GM18520 (cell line): ENCODE measurements around the gene HCN4.
"Not testable (repeated sequence)": the region's sequence is repeated elsewhere in the genome, so short reads cannot be mapped to it uniquely, and the experiment has no call there.

ENCODE experiments used
- ATAC-seq: cut with Tn5 transposase; IDR thresholded peaks from one replicate; pipeline ENCODE4 v1.9.1; 2021; ENCODE audit not compliant: unreplicated experiment

HCN4 gene

GRCh38 chr15:73300286-73300685 is 68.5 kb downstream of the HCN4 start:
- not testable (repeated sequence) for ATAC-seq

- ATAC-seq = no peak
These were observed 70.1 kb downstream of the HCN4 start for GRCh38 chr15:73298522-73299245.

DNA sequence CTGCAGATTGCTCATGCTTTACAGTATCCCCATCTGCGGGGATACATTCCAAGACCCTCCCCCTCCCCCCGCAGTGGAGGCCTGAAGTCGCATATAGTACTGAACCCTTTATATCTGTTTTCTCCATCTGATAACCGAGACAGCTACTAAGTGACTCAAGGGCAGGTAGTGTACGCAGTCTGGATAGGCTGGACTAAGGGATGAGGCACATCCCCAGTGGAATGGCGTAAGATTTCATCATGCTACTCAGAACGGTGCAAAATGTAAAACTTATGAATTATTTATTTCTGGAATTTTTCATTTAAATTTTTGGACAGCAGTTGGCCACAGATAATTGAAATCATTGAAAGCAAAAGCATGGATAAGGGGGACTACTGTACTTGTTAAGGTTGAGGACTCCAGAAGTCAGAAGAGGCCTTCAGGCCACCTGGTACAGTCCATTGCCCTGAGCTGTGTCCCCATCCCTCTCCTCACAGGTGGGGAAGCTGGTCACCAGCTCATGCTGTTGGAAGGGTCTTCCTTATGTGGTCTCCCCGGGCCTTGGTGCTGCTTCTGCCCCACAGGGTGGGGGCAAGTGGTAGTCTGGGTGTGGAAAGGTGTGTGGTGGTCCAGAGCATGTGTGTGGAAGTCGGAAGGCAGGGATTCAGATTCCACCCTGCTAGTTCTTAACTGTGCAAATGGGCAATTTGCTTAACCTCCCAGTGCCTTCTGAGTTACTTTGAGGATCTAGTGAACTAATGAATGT is 72.0 kb downstream of the HCN4 start:
- ATAC-seq = no peak

- no peak for ATAC-seq
These were observed 73.0 kb downstream of the HCN4 start for GRCh38 chr15:73295630-73296286.

GRCh38 chr15:73293773-73294172 is 75.0 kb downstream of the HCN4 start:
- no peak for ATAC-seq

DNA sequence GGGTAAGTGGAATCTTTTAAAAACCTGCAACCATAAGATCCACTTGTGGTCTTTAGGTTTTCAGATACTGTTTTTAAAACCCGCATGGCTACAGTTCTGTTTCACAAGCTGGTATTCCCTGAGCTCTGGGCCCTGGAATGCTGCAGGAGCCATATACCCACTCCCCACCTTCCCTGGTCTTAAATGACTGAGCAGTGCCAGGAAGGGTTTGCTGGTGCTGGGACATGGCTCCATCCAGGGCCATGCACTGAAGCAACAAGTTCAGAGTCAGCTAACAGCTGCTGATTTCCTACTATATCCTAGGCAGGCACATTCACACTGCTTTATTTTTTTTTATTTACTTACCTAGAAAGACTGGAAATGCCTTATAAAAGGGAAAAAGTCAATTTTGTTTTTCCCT is 77.3 kb downstream of the HCN4 start:
- no peak for ATAC-seq

DNA sequence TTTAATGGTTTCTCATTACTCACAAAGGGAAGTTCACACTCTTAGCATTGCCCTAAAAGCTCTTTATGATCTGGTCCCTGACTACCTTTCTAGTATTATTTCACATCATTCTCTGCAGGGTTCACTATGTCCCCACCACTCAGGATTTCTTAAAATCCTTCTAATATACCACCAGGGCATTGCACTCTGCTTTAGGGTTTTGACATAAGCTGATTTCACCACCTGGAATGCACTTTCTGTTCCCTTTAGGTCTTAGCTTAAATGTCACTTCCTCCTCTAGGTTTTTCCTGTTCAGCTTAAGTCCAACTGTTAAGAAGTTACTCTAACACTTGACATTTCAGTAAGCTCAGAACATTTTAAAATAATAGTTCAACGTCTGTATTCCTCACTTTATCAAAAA is 81.7 kb downstream of the HCN4 start:
- no peak for ATAC-seq

- ATAC-seq = no peak
These were observed 82.4 kb downstream of the HCN4 start for GRCh38 chr15:73286311-73286710.

DNA sequence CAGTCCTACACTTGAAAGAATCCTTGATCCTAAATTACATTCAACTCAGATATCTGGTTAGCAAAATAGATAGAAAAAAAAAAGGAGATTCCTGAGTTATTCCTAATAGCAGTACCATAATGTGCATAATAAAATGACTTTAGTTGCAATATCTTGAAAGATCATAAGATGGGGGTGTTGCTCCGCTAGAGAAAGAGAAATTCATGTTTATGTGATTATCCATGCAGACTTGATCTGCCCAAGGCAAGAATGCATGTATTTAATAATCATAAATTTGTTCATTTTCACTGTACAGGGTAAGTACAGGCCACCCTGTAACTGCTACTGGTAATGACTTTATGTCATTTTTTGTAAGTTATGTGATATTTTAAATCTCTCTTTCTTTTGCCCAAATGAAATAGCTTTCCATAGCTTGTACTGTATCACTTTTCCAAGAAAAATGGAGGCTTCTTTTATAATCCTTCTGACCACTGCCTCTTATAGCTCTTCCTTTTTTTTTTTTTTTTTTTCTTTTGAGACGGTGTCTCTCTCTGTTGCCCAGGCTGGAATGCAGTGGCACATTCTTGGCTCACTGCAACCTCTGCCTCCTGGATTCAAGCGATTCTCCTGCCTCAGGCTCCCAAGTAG is 84.6 kb downstream of the HCN4 start:
- ATAC-seq = no peak

DNA sequence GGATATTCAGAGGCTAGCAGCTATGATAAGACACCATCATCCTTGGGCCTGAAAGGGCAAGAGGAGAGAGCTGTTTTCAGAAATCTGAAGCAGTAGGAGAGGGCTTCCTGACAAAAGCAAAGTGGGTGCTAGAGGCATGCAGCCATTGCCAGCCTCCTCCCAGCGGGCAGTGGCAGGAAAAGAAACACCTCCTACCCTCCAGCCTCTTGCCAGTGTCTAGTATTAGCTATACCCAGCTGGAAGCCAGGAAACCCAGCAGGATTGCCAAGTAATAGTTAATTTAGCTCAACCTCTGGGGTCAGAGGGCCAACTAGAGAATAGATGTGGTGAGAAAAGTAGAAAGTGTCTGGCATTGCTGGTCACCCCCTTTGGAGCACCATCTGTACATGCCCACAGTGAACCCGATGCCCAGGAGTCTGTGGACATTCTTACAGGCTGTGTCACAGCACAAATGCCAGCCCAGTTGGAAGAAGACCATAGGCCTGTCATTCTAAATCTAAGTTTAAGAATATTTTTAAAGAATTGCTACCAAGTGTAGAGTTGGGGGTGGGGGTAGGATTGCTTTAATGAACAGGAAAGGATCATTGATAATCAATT is 85.3 kb downstream of the HCN4 start:
- ATAC-seq = no peak

GRCh38 chr15:73282567-73283365 is 86.0 kb downstream of the HCN4 start:
- no peak for ATAC-seq

DNA sequence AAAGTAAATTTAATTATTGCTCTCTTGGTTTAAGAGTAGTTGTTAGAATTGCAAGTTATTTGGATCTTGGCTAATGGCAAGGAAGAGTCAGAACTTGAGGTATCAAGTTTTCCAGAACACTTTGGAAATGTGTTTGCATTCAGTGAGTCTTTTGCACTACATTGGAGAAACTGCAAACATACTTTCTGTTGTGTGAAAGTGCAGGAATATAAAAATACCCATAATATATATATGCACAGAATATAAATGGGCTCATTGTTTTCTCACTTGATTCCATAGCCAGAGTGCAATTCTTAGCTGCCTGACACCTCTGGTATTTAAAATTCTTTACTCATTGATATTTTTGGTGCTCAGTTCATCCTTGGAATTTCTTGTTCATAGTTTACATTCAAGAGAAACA is 92.9 kb downstream of the HCN4 start:
- ATAC-seq = no peak

- ATAC-seq = no peak
These were observed 95.4 kb downstream of the HCN4 start for GRCh38 chr15:73273181-73274002.

DNA sequence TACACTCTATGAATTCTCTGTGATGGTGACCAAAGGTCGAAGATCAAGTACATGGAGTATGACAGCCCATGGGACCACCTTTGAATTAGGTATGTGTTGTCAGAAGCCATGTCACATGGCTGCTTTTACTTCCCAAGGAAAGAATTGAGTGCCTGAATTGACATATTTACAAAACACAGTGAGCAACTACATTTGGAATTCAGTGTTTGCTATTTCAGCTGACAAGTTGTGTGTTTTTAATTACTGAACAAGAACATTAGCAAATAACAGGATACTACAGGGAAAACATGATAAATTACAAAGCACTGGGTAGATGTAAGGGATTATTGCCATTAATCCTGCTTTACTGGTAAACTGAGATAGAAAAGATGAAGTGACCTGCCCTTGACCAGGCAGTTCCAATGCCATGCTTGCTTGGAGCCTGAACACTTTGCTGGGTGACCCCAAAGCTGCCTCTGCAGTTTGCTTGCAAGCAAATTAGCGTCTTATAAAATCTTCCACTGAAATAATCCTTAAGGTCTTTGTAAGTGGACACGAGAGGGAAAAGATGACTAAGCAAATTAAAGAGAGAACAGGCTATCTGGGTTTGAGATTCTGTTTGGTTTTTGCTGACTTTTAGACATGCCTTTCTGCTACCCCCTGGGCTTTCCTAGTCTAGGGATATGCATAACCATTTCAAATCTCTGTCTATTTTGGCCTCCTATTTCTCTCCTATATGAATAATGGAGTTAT is 98.2 kb downstream of the HCN4 start:
- ATAC-seq = no peak
